Sigmoid colon (tissue), 7 donors: Measurements from ENCODE around the gene SPATA25. TPM values are rescaled to one million over a fixed set of nuclear protein-coding genes. Genes with fewer than 3 reads are reported as not detected.
A peak's percentile ranks its signal among the peaks of the same experiment; 100 is the strongest.

Experiments used
- DNase-seq: peaks from one replicate; pipeline ENCODE4 v3.0.0-alpha.2; 2019
- H3K27ac ChIP-seq, 4 donors: fragments of 200-600 bp; sonication (generic); one replicate each; pipeline ENCODE4 v1.5.1; 2016 to 2019; ENCODE audit warnings: mild to moderate bottlenecking in 1 of 4
- H3K27me3 ChIP-seq, 3 donors: fragments of 200-600 bp; sonication (generic); one replicate each; pipeline ENCODE4 v1.5.1; 2019; ENCODE audit warnings: mild to moderate bottlenecking in 1 of 3
- H3K36me3 ChIP-seq, 4 donors: fragments of 200-600 bp; sonication (generic); one replicate each; pipeline ENCODE4 v1.5.1; 2016 to 2019
- H3K4me1 ChIP-seq, 4 donors: fragments of 200-600 bp; sonication (generic); one replicate each; pipeline ENCODE4 v1.5.1; 2017 to 2019
- H3K4me3 ChIP-seq, 4 donors: fragments of 200-600 bp; sonication (generic); one replicate each; pipeline ENCODE4 v1.5.1; 2017 to 2019; ENCODE audit warnings: mild to moderate bottlenecking in 2 of 4, moderate library complexity in 1 of 4
- H3K9me3 ChIP-seq, 4 donors: fragments of 200-600 bp in 3 of 4; sonication (generic) in 3 of 4; one replicate each; pipeline versions ENCODE4 v1.5.1 to v1.6.1; 2013 to 2019
- EP300 ChIP-seq, 4 donors: sonication (generic); formaldehyde crosslinking; IDR thresholded peaks; one replicate each; pipeline ENCODE4 v1.6.1; 2017; ENCODE audit warnings: antibody characterized with exemption in 4 of 4
- POLR2A ChIP-seq, 2 donors: fragments of 450-650 bp; IDR thresholded peaks; one replicate each; pipeline ENCODE4 v1.6.1; 2016; ENCODE audit warnings: antibody characterized with exemption in 2 of 2, mild to moderate bottlenecking in 2 of 2, moderate library complexity in 2 of 2
- POLR2AphosphoS5 ChIP-seq, 4 donors: sonication (generic); formaldehyde crosslinking; IDR thresholded peaks; one replicate each; pipeline ENCODE4 v1.6.1; 2017; ENCODE audit warnings: antibody characterized with exemption in 4 of 4
- WGBS, 2 donors: extraction: QIAGEN DNeasy Blood & Tissue Kit; methylation state at CpG; one replicate each; pipeline ENCODE4 v1.1.7; 2013; 5-methylcytosine and 5-hydroxymethylcytosine counted together
- intact Hi-C: fragments of 100-400 bp; cut with DNase I; formaldehyde crosslinking; loops from one replicate; pipeline ENCODE4 v1.15.1; 2023
- polyA plus RNA-seq, 3 donors: library from polyadenylated mRNA; stranded (reverse); fragments of 200-250 nt; gene quantifications; one replicate each; pipeline ENCODE4 v1.2.3, GENCODE V29; 2013
- total RNA-seq, 4 donors: library from RNA; depleted of rRNA; stranded (reverse); fragments of >200 nt; gene quantifications; one replicate each; pipeline ENCODE4 v1.1.0, GENCODE V29; 2016
- TF ChIP-seq, protein P1 (sequence below), 4 experiments: fragments of 450-650 bp in 3 of 4; fragments of 200-600 bp in 1 of 4; IDR thresholded peaks; one replicate each; pipeline ENCODE4 v1.5.1; 2016 to 2019; ENCODE audit warnings: antibody characterized with exemption in 4 of 4, mild to moderate bottlenecking in 3 of 4, moderate library complexity in 2 of 4
- donor health status: healthy with polysubstance abuse.
- donor health status: Bipolar disorder and iron deficiency.
- donor health status: healthy.

Gene SPATA25
- total and polyA plus RNA-seq, 7 donors: 1.6 to 7.5 (median 1.8) TPM; not detected in 2

- Histone ChIP-seq H3K36me3 (peaks cover 15 to 53% (median 30%) of the 10 kb centered on the region in 4 donors), H3K4me1 (peaks cover 0 to 40% (median 29%) of the 10 kb centered on the region in 4 donors), H3K27ac (peak overlapping the region in 3 of 4 donors; percentile 89 to 93 (median 91)), H3K9me3 (no peaks in the 10 kb centered on the region), H3K27me3 (no peaks in the 10 kb centered on the region), H3K4me3 (peak overlapping the region; percentile 57 to 95 (median 81))
- intact Hi-C loops: loop anchor here (5.0 kb wide), 1 partner anchor 60 kb away; the partner anchor contains the start of gene SNX21
- TF ChIP-seq EP300 (IDR thresholded peaks at IDR 0.05) (no peak), POLR2A (IDR thresholded peaks at IDR 0.05) (no peak), POLR2AphosphoS5 (IDR thresholded peaks at IDR 0.05) (no peak)
- TF ChIP-seq, protein P1, sequence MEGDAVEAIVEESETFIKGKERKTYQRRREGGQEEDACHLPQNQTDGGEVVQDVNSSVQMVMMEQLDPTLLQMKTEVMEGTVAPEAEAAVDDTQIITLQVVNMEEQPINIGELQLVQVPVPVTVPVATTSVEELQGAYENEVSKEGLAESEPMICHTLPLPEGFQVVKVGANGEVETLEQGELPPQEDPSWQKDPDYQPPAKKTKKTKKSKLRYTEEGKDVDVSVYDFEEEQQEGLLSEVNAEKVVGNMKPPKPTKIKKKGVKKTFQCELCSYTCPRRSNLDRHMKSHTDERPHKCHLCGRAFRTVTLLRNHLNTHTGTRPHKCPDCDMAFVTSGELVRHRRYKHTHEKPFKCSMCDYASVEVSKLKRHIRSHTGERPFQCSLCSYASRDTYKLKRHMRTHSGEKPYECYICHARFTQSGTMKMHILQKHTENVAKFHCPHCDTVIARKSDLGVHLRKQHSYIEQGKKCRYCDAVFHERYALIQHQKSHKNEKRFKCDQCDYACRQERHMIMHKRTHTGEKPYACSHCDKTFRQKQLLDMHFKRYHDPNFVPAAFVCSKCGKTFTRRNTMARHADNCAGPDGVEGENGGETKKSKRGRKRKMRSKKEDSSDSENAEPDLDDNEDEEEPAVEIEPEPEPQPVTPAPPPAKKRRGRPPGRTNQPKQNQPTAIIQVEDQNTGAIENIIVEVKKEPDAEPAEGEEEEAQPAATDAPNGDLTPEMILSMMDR (IDR thresholded peaks at IDR 0.05): no peak
- peak; percentile 59 for DNase-seq
- 67 to 79% methylated on average over 9 of the region's 9 CpGs for WGBS, 2 donors
These were observed 4.8 kb upstream of the SPATA25 start for GRCh38 chr20:45892049-45892825.

DNA sequence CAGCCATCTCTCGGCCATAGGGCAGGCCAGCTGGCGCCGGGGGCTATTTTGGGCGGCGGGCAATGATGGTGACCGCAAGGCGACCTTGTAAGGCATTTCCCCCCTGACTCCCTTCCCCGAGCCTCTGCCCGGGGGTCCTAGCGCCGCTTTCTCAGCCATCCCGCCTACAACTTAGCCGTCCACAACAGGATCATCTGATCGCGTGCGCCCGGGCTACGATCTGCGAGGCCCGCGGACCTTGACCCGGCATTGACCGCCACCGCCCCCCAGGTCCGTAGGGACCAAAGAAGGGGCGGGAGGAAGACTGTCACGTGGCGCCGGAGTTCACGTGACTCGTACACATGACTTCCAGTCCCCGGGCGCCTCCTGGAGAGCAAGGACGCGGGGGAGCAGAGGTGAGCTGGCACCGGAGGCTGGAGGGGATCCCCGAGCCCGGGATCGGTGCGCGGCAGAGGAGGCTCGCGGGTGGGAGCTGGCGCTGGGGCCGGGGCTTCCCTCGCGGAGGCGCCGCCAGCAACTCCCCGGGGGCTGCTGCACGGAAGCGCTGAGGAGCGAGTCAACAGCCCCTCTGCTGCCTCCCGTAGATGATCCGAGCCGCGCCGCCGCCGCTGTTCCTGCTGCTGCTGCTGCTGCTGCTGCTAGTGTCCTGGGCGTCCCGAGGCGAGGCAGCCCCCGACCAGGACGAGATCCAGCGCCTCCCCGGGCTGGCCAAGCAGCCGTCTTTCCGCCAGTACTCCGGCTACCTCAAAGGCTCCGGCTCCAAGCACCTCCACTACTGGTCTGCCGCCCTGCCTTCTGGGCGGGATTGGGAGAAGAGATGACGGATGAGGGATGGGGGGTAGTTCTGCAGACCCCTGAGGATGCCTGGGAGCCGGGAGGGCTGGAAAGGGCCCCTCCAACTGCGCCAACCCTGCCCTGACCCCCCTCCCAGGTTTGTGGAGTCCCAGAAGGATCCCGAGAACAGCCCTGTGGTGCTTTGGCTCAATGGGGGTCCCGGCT, 3.9 kb upstream of the SPATA25 start, which contains the start of the genes CTSA and NEURL2:
TSS of gene CTSA (plus strand) at position 351 of the 999 bp plus-strand sequence. CDS start at position 585, 234 bp downstream.
TSS of gene NEURL2 (minus strand) at position 224 of the 999 bp plus-strand sequence. CDS start at position 7, 217 bp downstream.
- Histone ChIP-seq H3K4me3 (peak within 1 kb of the TSS; percentile 57 to 95 (median 81)), H3K27me3 (no peaks in the 10 kb centered on the region), H3K4me1 (peaks cover 0 to 40% (median 29%) of the 10 kb centered on the region in 4 donors), H3K36me3 (peaks cover 7 to 53% (median 22%) of the 10 kb centered on the region in 4 donors), H3K27ac (peak within 1 kb of the TSS; percentile 89 to 93 (median 91)), H3K9me3 (no peaks in the 10 kb centered on the region)
- intact Hi-C loops: loop anchor here (1.0 to 5.0 kb wide), 5 partner anchors 19 to 92 kb away; partner anchors contain the start of genes PCIF1, SNX21 and ZNF335
- TF ChIP-seq, protein P1 (IDR thresholded peaks at IDR 0.05): no peak
- TF ChIP-seq POLR2A (IDR thresholded peaks at IDR 0.05) (peak; percentile 32 to 42), EP300 (IDR thresholded peaks at IDR 0.05) (peak in 1 of 4 donors; percentile 23), POLR2AphosphoS5 (IDR thresholded peaks at IDR 0.05) (peak; percentile 70 to 93 (median 86))
- peak; percentile 98 for DNase-seq
- WGBS, 2 donors: 0 to 1% methylated on average over 78 of the region's 78 CpGs

GRCh38 chr20:45890077-45890984, 2.9 kb upstream of the SPATA25 start:
- peak overlapping the region; percentile 89 to 93 (median 91) for H3K27ac ChIP-seq
- H3K27me3 ChIP-seq: no peaks in the 10 kb centered on the region
- intact Hi-C loops: loop anchor here (2.0 to 5.0 kb wide), 3 partner anchors 44 to 92 kb away; partner anchors contain the start of genes PCIF1 and SNX21
- DNase-seq: peak; percentile 94
- peaks cover 7 to 51% (median 14%) of the 10 kb centered on the region in 4 donors for H3K36me3 ChIP-seq
- 1% methylated on average over 79 of the region's 79 CpGs for WGBS, 2 donors
- H3K9me3 ChIP-seq: no peaks in the 10 kb centered on the region
- H3K4me1 ChIP-seq: peaks cover 0 to 40% (median 29%) of the 10 kb centered on the region in 4 donors
- TF ChIP-seq POLR2AphosphoS5 (IDR thresholded peaks at IDR 0.05): peak; percentile 14 to 54 (median 46)
- TF ChIP-seq, protein P1 (IDR thresholded peaks at IDR 0.05): peak in 3 of 4 experiments; percentile 42 to 67 (median 56)
- TF ChIP-seq EP300 (IDR thresholded peaks at IDR 0.05): no peak
- no peak for TF ChIP-seq POLR2A (IDR thresholded peaks at IDR 0.05)
- peak overlapping the region; percentile 57 to 95 (median 81) for H3K4me3 ChIP-seq
